Glomerular visceral epithelial cell (primary cell): ENCODE results near the gene ZGLP1.

Source experiments
- DNase-seq: peaks from one replicate; pipeline ENCODE4 v3.0.0-alpha.2; 2016; ENCODE audit errors: extremely low spot score

The ZGLP1 gene

GRCh38 chr19:10327793-10328192 lies 18.2 kb upstream of the ZGLP1 start:
- DNase-seq, result no peak

GRCh38 chr19:10325732-10326131 lies 16.1 kb upstream of the ZGLP1 start:
- no peak for DNase-seq

- no peak for DNase-seq
Measured at GRCh38 chr19:10321874-10322835, 12.5 kb upstream of the ZGLP1 start.

- DNase-seq, result no peak
Measured at GRCh38 chr19:10321417-10321797, 11.8 kb upstream of the ZGLP1 start.

GRCh38 chr19:10320602-10321416 lies 11.2 kb upstream of the ZGLP1 start:
- DNase-seq, result no peak

- no peak for DNase-seq
Measured at GRCh38 chr19:10318807-10319682, 9.4 kb upstream of the ZGLP1 start.

- no peak for DNase-seq
Measured at GRCh38 chr19:10317857-10318462, 8.3 kb upstream of the ZGLP1 start.

- DNase-seq, result no peak
Measured at GRCh38 chr19:10317045-10317856, 7.6 kb upstream of the ZGLP1 start.

GRCh38 chr19:10316229-10317044 lies 6.8 kb upstream of the ZGLP1 start:
- peak; percentile 16 for DNase-seq

- DNase-seq, result peak; percentile 85
Measured at GRCh38 chr19:10315335-10316214, 6.0 kb upstream of the ZGLP1 start, which contains the start of gene FDX2. Gene FDX2, minus strand, starts transcription at chr19:10316015. Its CDS starts 19 bp downstream, at chr19:10315996.

- DNase-seq, result no peak
Measured at GRCh38 chr19:10306327-10306726, 3.3 kb downstream of the ZGLP1 start.

- no peak for DNase-seq
Measured at GRCh38 chr19:10305139-10305806, 4.3 kb downstream of the ZGLP1 start.

- no peak for DNase-seq
Measured at GRCh38 chr19:10299545-10300458, 9.8 kb downstream of the ZGLP1 start.

- no peak for DNase-seq
Measured at GRCh38 chr19:10295847-10296591, 13.6 kb downstream of the ZGLP1 start.

GRCh38 chr19:10295305-10295846 lies 14.2 kb downstream of the ZGLP1 start:
- no peak for DNase-seq

GRCh38 chr19:10294368-10294697 lies 15.3 kb downstream of the ZGLP1 start:
- no peak for DNase-seq
